Upper lobe of left lung (tissue), 6 donors: ENCODE measurements around the gene BEST2. TPM values are rescaled to one million over a fixed set of nuclear protein-coding genes. Genes with fewer than 3 reads are reported as not detected.
A peak's percentile ranks its signal among the peaks of the same experiment; 100 is the strongest.

Experiments used
- ATAC-seq, 2 donors: fragments of 200-7000 bp; cut with Tn5 transposase; one replicate each; pipeline ENCODE4 v1.9.1; 2022; ENCODE audit warnings: mild to moderate bottlenecking in 2 of 2, moderate library complexity in 2 of 2; ENCODE audit not compliant: low FRiP score in 2 of 2
- DNase-seq, 2 donors: peaks; one replicate each; pipeline ENCODE4 v3.0.0-alpha.2; 2019 to 2020
- H3K27ac ChIP-seq, 4 donors: fragments of 200-600 bp; sonication (generic); one replicate each; pipeline ENCODE4 v1.5.1; 2016 to 2019
- H3K27me3 ChIP-seq, 4 donors: fragments of 200-600 bp; sonication (generic); one replicate each; pipeline ENCODE4 v1.5.1; 2017 to 2019
- H3K36me3 ChIP-seq, 4 donors: fragments of 200-600 bp; sonication (generic); one replicate each; pipeline ENCODE4 v1.5.1; 2016 to 2019
- H3K4me1 ChIP-seq, 4 donors: fragments of 200-600 bp; sonication (generic); one replicate each; pipeline ENCODE4 v1.5.1; 2018 to 2019
- H3K4me3 ChIP-seq, 4 donors: fragments of 200-600 bp; sonication (generic); one replicate each; pipeline ENCODE4 v1.5.1; 2017 to 2019; ENCODE audit warnings: mild to moderate bottlenecking in 2 of 4, moderate library complexity in 1 of 4
- H3K9me3 ChIP-seq, 4 donors: fragments of 200-600 bp; sonication (generic); one replicate each; pipeline ENCODE4 v1.5.1; 2018 to 2019
- CTCF ChIP-seq, 6 experiments: fragments of 450-650 bp in 4 of 6; fragments of 200-600 bp in 2 of 6; sonication (generic) in 2 of 6; IDR thresholded peaks; one replicate each; pipeline ENCODE4 v1.5.1; 2016 to 2019; ENCODE audit warnings: antibody characterized with exemption in 6 of 6
- EP300 ChIP-seq, 4 donors: sonication (generic); formaldehyde crosslinking; IDR thresholded peaks; one replicate each; pipeline ENCODE4 v1.5.1; 2017; ENCODE audit warnings: antibody characterized with exemption in 4 of 4, control low read depth in 2 of 4
- POLR2A ChIP-seq, 4 donors: fragments of 450-650 bp; IDR thresholded peaks; one replicate each; pipeline ENCODE4 v1.5.1; 2016 to 2017; ENCODE audit warnings: antibody characterized with exemption in 4 of 4, mild to moderate bottlenecking in 2 of 4
- POLR2AphosphoS5 ChIP-seq, 2 donors: sonication (generic); formaldehyde crosslinking; IDR thresholded peaks; one replicate each; pipeline ENCODE4 v1.5.1; 2017; ENCODE audit warnings: antibody characterized with exemption in 2 of 2
- WGBS, 2 donors: methylation state at CpG; one replicate each; pipeline ENCODE4 v1.1.5; 2017 to 2018; 5-methylcytosine and 5-hydroxymethylcytosine counted together
- total RNA-seq, 6 donors: library from RNA; depleted of rRNA in 4 of 6; stranded (reverse); fragments of >200 nt in 4 of 6; gene quantifications; one replicate each; pipeline versions ENCODE4 v1.1.0 to v1.2.1, GENCODE V29; 2016 to 2021
- donor health status: DM: no; HTN: no; CAD: no; lungs with moderate emphysema.
- donor health status: DM: no; HTN: yes; CAD: no; lungs with severe emphysema.

BEST2 gene
- total RNA-seq, 6 donors from 2014 or later = 0.11 TPM; not detected in 5

- H3K36me3 ChIP-seq = peaks cover 9 to 42% (median 39%) of the 10 kb centered on the region in 4 donors
- WGBS, 2 donors = 64 to 78% methylated on average over 3 of the region's 3 CpGs
- no peaks in the 10 kb centered on the region for H3K27me3 ChIP-seq
- H3K9me3 ChIP-seq = no peaks in the 10 kb centered on the region
- ATAC-seq (no peak), DNase-seq (no peak)
- no peak for TF ChIP-seq CTCF (IDR thresholded peaks at IDR 0.05)
- no peak for TF ChIP-seq POLR2AphosphoS5 (IDR thresholded peaks at IDR 0.05)
- no peak for TF ChIP-seq POLR2A (IDR thresholded peaks at IDR 0.05)
- no peak for TF ChIP-seq EP300 (IDR thresholded peaks at IDR 0.05)
- H3K4me1 ChIP-seq = peaks cover 20 to 37% (median 21%) of the 10 kb centered on the region in 4 donors
- H3K27ac ChIP-seq = no peak overlapping the region
- no peak overlapping the region for H3K4me3 ChIP-seq
These were observed 21.5 kb upstream of the BEST2 start for GRCh38 chr19:12730064-12730463.

- Histone ChIP-seq H3K27ac (no peak overlapping the region), H3K4me3 (no peak overlapping the region), H3K4me1 (peaks cover 22 to 45% (median 27%) of the 10 kb centered on the region in 4 donors), H3K36me3 (peaks cover 9 to 42% (median 39%) of the 10 kb centered on the region in 4 donors), H3K9me3 (no peaks in the 10 kb centered on the region), H3K27me3 (no peaks in the 10 kb centered on the region)
- 91 to 95% methylated on average over 18 to 24 of the region's 24 CpGs for WGBS, 2 donors
- TF ChIP-seq CTCF (IDR thresholded peaks at IDR 0.05) = no peak
- DNase-seq = peak in 1 of 2 donors; percentile 80
- no peak for ATAC-seq
These were observed 20.3 kb upstream of the BEST2 start for GRCh38 chr19:12731337-12731736.

- peak overlapping the region; percentile 88 to 99 (median 94) for H3K4me3 ChIP-seq
- no peak for DNase-seq
- H3K9me3 ChIP-seq = no peaks in the 10 kb centered on the region
- 1 to 2% methylated on average over 13 to 15 of the region's 15 CpGs for WGBS, 2 donors
- no peak for ATAC-seq
- H3K4me1 ChIP-seq = peaks cover 33 to 60% (median 41%) of the 10 kb centered on the region in 4 donors
- peaks cover 9 to 34% (median 30%) of the 10 kb centered on the region in 4 donors for H3K36me3 ChIP-seq
- TF ChIP-seq CTCF (IDR thresholded peaks at IDR 0.05) (no peak), POLR2AphosphoS5 (IDR thresholded peaks at IDR 0.05) (peak in 1 of 2 donors; percentile 12)
- no peaks in the 10 kb centered on the region for H3K27me3 ChIP-seq
- peak overlapping the region; percentile 95 to 99 (median 97) for H3K27ac ChIP-seq
These were observed 18.0 kb upstream of the BEST2 start for GRCh38 chr19:12733369-12734214.

- 0 to 1% methylated on average over 16 to 29 of the region's 29 CpGs for WGBS, 2 donors
- Histone ChIP-seq H3K4me1 (peaks cover 31 to 44% (median 39%) of the 10 kb centered on the region in 4 donors), H3K9me3 (no peaks in the 10 kb centered on the region), H3K36me3 (peaks cover 0 to 36% (median 29%) of the 10 kb centered on the region in 4 donors), H3K27me3 (no peaks in the 10 kb centered on the region), H3K4me3 (peak within 1 kb of the TSS; percentile 80 to 99 (median 94)), H3K27ac (peak within 1 kb of the TSS; percentile 84 to 92 (median 90))
- DNase-seq = peak; percentile 81 to 96
- peak in 3 of 6 experiments; percentile 26 to 48 (median 39) for TF ChIP-seq CTCF (IDR thresholded peaks at IDR 0.05)
- TF ChIP-seq POLR2A (IDR thresholded peaks at IDR 0.05) = peak in 3 of 4 donors; percentile 49 to 58 (median 54)
- TF ChIP-seq EP300 (IDR thresholded peaks at IDR 0.05) = no peak
- peak; percentile 72 to 78 for TF ChIP-seq POLR2AphosphoS5 (IDR thresholded peaks at IDR 0.05)
- peak; percentile 92 to 98 for ATAC-seq
These were observed 14.4 kb upstream of the BEST2 start, which contains the start of gene GET3 for GRCh38 chr19:12736995-12737834. TSS of gene GET3 (plus strand) at chr19:12737497. CDS start at chr19:12737506, 9 bp downstream.
